ENCODE data around the gene KLHL33.

KLHL33 gene, protein sequence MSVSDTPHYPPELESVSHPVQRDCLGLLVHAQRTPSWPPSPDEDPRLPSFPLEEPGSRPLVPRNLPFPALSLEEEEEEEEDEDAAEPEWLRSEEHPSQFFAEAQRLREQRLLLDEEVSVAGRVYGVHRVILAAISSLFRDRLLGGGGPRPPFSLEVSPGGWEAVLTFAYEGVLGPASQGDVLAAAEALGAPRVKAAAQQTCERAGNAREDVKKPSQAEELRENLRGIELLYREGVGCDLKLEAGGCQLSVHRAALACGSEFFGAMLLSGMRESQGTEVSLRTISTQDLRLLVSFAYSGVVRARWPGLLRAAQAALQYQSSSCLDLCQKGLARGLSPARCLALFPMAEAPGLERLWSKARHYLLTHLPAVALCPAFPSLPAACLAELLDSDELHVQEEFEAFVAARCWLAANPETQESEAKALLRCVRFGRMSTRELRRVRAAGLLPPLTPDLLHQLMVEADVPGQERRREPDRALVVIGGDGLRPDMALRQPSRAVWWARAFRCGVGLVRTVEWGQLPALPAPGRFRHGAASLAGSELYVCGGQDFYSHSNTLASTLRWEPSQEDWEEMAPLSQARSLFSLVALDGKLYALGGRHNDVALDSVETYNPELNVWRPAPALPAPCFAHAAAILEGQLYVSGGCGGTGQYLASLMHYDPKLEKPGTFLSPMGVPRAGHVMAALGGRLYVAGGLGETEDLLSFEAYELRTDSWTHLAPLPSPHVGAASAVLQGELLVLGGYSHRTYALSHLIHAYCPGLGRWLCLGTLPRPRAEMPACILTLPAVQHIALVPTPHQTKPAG

GRCh38 chr14:20435582-20436362, at the start of gene KLHL33:
TSS of gene KLHL33 (minus strand) at chr14:20436166. CDS start at chr14:20435811, 355 bp downstream.
- no peak for DNase-seq

DNA sequence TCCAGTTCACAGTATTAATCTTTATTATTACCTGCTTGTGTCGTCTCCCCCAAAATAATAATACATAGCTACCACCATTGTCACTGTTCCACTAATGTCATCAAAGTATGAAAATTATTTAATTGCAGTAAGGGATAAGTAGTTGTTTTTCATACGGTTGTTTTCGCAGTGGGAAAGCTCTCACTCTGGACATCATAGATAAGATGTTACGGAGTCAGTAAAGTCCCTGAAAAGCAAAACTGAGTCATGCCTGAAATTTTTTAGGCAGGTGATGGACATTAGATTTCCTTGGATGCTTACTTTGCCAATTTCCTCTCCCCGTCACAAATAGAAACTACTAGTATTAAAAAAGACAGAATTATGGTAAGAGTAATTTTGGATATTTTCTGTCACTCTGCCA, 46.4 kb upstream of the KLHL33 start:
- DNase-seq = no peak

DNA sequence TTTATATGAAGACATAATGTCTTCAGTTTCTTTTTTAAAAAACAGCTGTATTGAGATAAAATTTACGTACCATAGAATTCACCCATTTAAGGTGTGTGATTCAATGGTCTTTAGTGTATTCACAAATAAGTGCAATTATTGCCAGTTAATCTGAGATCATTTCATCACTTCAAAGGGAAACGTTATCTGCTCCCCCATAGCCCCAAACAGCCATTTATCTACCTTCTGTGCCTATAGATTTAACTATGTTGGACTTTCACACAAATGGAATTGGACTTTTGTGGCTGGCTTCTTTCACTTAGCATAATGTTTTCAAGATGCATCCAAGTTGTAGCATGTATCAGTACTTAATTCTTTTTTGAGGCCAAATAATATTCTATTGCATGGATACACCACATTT, 42.9 kb upstream of the KLHL33 start:
- DNase-seq = no peak

GRCh38 chr14:20477211-20477876, 41.4 kb upstream of the KLHL33 start:
- peak; percentile 44 for DNase-seq

DNA sequence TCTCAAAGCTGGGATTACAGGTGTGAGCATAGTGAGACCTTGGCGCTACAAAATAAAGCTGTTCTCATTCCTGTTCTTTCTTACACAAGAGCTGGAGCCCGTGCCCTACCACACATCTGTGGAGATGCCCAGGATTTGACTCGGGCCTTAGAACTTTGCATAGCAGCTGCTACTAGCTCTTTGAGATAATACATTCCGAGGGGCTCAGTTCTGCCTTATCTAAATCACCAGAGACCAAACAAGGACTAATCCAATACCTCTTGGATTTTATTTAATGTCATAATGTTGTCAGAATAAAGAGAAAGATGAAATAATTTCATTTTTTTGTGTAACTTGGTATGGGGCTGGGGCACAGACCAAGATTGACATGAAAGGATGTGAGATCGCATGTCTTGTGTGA, 40.8 kb upstream of the KLHL33 start:
- no peak for DNase-seq

- DNase-seq = no peak
Measured at GRCh38 chr14:20472536-20473169, 36.7 kb upstream of the KLHL33 start.

- DNase-seq = no peak
Measured at GRCh38 chr14:20470603-20470901, 34.6 kb upstream of the KLHL33 start.

DNA sequence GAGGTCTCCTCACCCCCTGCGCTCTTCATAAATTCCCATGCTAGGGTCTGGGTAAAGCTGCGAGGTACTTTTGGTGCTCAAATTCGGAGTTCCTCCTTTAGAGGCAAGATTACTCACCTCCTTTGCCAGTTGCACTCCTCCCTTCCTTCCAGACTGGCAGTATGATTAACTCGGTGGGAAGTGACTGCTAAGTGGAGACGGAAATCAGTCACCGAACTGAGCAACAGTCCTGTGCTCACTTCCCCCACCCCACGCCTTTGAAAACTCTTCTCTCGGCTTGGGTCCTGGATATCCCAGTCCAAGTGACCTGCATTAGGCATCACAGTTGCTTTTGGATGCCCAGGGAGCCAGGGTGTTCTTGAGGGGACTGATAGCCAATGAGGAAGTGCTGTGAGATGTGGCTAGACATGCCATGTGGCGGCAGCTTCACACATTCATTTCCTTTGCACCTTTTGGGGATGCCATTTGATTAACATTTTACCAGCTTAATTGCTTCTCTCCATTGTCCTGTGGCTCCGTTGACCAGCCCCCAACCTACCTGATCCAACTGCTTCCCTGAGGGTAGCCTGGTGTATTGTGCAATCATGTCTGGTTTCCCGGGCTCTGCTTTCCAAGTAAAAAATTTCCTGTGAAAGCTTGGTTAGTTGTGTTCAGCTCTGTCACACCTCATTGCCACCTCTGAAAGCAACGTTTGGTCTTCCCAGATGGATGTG, 34.1 kb upstream of the KLHL33 start:
- peak; percentile 88 for DNase-seq

- DNase-seq = peak; percentile 97
Measured at GRCh38 chr14:20469242-20469889, 33.4 kb upstream of the KLHL33 start, which contains the start of gene PNP. TSS of gene PNP (plus strand) at chr14:20469406. CDS start at chr14:20469525, 119 bp downstream.

GRCh38 chr14:20468764-20469241, 32.8 kb upstream of the KLHL33 start:
- DNase-seq = no peak

- peak; percentile 99 for DNase-seq
Measured at GRCh38 chr14:20461225-20462141, 25.5 kb upstream of the KLHL33 start, which contains the start of gene PIP4P1. TSS of gene PIP4P1 (minus strand) at chr14:20461434. CDS start at chr14:20461325, 109 bp downstream.

GRCh38 chr14:20460458-20461224, 24.7 kb upstream of the KLHL33 start:
- DNase-seq = peak; percentile 32

- no peak for DNase-seq
Measured at GRCh38 chr14:20458031-20458789, 22.2 kb upstream of the KLHL33 start.

DNA sequence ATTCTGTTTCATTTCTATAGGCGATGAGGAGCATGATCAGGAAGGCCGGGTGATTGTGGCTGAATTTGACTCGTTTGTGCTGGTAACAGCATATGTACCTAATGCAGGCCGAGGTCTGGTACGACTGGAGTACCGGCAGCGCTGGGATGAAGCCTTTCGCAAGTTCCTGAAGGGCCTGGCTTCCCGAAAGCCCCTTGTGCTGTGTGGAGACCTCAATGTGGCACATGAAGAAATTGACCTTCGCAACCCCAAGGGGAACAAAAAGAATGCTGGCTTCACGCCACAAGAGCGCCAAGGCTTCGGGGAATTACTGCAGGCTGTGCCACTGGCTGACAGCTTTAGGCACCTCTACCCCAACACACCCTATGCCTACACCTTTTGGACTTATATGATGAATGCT, 21.0 kb upstream of the KLHL33 start:
- no peak for DNase-seq

DNA sequence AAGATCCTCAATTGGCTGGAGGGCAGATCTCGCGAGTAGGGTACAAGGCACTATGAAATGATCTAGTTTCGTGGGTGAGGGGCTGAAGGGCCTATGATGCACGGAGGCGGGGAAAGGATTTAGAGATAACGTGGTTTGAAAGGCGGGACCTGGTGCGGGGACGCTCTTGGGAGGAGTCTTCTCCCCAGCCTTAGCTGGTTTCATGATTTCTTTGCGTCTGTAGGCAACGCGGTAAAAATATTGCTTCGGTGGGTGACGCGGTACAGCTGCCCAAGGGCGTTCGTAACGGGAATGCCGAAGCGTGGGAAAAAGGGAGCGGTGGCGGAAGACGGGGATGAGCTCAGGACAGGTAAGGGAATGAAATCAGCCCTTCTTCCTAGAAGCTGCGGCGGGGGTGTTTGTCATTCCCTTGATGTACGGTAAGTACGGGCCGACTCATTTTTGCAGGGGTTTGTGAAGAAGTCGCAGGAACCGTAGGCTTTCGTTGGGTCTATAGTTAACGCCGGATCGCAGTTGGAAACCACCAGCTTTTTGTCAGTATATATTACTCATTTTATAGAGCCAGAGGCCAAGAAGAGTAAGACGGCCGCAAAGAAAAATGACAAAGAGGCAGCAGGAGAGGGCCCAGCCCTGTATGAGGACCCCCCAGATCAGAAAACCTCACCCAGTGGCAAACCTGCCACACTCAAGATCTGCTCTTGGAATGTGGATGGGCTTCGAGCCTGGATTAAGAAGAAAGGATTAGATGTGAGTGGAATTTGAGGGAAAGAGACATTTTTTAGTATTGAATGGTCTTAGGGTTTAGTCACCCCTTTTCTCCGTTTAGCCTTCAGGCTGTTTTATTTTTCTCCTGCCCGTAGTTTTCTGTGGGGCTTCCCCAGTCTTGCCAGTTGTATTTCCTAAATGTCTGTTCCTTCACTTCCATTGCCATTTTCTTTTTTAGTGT, 19.7 kb upstream of the KLHL33 start:
- DNase-seq = peak; percentile 23

- DNase-seq = peak; percentile 99
Measured at GRCh38 chr14:20454516-20455354, 18.8 kb upstream of the KLHL33 start, which contains the start of the genes APEX1 and OSGEP. TSS of gene APEX1 (plus strand) at chr14:20455226. CDS start at chr14:20455646, 420 bp downstream. TSS of gene OSGEP (minus strand) at chr14:20454812. CDS start at chr14:20454683, 129 bp downstream.
